Femur (tissue), 1 donor: Measurements from ENCODE around the gene AGRN.
A peak's percentile ranks its signal among the peaks of the same experiment; 100 is the strongest.
"Not testable (repeated sequence)": the region's sequence is repeated elsewhere in the genome, so short reads cannot be mapped to it uniquely, and the experiment has no call there.

Source experiments
- DNase-seq: peaks from one replicate; pipeline ENCODE4 v3.0.0-alpha.2; 2017

AGRN gene

DNA sequence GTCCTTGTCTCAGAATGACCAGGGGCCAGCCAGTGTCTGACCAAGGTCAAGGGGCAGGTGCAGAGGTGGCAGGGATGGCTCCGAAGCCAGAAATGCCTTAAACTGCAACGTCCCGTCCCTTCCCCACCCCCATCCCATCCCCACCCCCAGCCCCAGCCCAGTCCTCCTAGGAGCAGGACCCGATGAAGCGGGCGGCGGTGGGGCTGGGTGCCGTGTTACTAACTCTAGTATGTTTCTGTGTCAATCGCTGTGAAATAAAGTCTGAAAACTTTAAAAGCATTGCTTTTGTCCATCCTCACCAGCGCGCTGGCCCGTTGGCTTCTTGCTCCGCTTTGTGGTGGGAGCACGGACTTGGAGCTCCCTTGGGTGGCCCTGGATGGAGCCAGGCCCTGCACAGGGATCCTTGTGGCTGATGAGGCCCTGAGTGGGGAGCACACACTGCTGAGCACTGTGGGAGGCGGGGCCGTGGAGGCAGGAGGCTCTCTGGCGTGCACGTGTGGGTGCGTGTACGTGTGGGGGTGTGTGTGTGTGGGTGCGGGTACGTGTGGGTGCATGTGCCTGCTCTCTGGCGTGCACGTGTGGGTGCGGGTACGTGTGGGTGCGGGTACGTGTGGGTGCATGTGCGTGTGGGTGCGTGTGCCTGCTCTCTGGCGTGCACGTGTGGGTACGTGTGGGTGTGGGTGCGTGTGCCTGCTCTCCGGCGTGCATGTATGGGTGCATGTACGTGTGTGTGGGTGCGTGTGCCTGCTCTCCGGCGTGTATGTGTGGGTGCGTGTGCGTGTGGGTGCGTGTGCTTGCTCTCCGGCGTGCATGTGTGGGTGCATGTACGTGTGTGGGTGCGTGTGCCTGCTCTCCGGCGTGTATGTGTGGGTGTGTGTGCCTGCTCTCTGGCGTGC lies 36.2 kb downstream of the AGRN start:
- DNase-seq: no peak

DNA sequence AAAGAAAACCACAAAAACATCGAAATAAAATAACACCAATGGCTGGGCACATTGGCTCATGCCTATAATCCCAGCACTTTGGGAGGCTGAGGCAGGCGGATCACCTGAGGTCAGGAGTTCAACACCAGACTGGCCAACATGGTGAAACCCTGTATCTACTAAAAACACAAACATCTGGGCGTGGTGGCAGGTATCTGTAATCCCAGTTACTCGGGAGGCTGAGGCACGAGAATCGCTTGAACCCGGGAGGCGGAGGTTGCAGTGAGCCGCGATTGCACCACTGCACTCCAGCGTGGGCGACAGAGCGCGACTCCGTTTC lies 37.8 kb downstream of the AGRN start:
- DNase-seq: not testable (repeated sequence)

DNA sequence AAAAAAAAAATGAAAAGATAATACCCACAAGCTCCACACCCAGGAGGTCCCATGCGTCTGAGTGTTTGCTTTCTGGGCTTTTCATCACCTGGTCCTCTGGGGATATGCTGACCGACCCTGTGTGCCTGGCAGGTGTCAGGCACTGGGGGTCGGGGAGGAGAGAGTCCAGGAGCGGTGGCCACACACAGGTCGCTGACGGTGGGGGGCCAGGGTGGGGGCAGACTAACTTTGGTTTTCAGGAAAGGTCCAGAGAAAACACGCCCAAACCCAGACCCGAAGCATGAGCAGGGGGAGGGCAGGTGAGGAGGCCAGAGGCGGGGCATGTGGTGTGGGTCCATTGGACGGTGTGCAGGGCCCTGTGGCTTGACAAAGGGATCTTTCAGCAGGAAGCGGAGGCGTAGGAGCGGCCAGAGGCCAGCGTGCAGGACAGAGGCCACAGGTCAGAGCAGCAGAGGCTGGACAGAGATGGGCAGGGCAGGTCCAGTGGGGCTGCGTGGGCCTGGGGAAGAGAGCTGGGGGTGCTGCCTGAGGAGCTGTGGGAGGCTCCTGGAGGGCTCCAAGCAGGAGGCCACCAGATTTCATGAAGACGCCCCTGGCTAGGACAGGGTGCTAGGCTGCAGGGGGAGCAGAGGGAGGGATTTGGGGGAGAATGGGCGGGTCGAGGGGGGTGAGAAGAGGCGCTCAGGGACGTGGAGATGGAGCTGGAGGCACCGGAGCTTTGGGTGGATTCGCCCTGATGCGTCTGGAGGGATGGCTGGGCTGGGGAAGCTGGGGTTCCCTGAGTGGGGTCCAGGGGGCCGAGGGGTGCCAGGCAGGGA lies 38.4 kb downstream of the AGRN start:
- DNase-seq: no peak

DNA sequence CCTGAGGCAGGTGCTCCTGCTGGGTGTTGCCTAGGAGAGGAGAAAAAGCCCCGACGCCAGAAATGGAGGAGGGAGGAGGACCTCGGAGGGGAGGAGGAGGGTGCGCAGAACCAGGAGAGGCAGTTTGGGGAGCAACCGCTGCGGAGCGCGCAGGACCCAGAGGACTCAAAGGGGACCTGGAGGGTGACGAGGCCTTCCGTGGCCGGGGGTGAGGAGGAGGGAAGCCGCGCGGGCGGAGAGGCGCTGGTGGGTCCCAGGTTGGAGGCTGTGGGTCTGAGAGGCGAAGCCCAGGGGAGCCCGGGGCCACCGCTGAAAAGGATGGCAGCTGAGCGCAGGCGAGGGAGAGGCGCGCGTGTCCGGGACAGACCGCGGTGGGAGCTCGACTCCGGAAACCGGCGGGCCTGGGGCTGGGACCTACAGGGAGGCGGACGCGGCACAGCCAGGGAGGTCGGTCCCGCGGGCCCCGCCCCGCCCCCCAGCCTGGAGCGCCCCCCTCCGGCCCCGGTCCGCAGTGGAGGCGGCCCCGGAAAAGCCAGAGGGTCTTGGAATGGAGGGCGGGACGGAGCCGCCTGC lies 39.1 kb downstream of the AGRN start:
- DNase-seq: no peak

DNA sequence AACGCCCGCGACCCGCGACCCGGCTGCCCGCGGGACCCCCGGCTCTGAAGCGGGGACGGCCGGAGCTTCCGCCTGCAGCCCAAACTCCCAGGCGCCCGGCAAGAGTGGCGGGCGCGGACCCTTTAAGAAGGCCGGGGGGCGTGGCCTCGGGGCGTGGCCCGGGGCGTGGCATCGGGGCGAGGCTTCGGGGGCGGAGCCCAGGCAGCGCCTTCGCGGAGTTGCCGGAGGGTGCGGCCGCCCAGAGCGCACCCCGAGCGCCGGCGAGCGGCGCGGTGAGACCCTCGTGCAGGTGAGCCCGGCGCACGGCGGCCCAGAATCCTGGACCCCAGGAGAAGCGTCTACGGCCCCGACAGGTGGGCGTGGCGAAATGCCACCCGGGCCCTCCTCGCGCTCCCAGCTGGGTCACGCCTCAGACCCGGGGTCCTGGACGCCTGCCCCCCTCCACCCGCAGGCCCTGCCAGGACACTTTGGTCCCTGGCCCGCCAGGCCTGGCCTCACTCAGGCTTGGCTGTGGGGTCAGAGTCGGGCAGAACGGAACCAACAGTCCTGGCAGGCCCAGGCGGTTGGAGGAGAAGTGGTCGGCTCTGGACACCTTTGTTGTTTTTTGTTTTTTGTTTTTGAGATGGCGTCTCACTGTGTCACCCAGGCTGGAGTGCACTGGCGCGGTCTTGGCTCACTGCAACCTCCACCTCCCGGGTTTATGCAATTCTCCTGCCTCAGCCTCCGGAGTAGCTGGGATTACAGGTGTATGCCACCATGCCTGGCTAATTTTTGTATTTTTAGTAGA lies 39.8 kb downstream of the AGRN start:
- DNase-seq: peak; percentile 86

DNA sequence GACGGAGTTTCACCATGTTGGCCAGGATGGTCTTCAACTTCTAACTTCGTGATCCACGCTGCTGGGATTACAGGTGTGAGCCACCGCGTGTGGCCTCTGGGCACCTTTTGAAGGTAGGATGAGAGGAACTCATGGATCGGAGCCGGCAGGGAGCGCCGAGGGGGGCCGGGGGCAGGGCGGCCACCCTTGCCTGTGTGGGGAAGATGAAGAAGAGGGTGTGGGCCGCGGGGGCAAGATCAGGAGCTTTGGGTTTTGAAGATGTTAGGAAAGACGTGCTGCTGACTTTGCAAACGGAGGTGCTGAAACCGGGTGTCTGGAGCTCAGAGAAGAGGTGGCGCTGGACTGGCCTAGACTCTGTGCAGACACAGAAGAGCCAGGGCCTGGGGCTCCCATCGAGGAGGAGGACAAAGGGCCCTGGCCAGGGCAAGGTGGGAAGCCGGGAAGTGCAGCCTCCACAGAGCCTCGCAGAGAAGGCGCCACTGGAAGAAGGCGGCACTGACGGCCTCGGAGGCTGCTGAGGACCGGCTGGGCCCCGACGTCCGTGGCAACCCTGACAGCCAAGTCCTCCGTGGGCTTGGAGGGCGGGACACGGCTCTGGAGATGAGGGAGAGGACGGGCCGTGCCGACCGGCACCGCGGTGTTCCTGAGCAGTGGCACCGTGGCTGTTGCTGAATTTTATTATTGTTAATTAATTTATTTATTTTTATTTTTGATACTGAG lies 40.5 kb downstream of the AGRN start:
- no peak for DNase-seq

DNA sequence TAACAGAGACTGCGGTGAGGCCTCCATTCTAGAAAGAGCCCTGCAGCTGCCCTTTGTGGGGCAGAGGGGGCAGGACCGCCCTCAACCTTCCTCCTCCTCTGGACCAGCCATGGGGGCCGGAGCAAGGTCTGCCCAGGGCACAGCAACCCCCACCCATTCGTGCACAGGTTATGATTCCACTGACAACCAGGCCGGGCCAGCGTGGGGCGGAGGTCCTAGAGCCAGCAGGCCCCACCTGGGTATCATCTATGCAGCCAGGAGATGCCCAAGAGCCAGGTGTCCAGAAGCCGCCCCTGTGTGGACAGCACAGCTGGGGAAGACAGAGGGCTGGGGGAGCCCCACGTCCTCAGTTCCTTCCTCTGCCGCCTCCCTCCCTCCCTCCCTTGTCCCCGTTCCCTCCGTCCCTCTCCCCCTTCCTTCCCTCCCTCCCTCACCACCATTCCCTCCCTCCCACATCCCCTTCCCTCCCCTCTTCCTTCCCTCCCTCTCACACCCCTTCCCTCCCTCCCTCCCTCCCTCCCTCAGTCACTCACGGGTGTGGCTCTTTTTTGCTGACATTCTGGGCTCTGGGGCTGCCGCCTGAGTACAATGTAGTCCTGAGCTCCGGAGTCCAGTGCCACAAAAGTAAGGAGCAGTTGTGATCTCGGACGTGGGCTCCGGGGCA lies 41.9 kb downstream of the AGRN start:
- no peak for DNase-seq

DNA sequence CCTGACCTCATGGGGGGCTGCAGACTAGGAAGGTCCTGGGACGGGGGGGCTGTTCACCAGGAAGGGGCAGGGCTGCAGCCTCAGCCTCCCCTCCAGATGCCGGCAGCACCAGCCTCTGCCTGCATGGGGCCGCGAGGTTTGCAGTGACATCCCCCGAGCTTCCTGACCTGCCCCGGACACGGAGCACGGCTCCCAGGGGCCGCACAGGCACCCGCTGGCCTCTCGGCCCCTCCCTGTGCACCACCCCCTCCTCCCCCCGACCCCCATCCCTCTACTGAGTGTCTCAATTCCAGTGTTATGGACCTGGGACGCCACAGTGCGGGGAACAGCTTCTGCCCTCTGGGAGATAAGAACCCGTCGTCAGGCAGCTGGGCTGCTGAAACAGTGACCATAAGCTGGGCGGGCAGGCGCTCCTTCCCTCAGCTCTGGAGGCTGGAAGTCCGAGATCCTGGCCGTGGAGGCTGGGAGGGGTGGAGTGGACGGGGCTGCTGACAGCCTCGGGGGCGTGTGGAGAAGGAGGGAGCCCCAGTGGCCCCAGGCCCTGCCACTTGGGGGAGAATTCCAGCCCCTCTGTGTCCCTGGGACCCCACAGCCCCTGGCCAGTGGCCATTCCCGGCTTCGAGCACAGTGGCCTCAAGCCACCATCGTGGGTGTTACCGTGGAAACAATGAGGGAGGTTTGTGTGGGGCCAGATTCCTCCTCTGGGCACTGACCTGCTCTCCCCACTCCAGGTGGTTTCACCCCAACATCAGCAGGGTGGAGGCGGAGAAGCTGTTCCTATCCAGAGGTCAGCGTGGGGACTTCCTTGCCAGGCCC lies 42.6 kb downstream of the AGRN start:
- DNase-seq: no peak

DNA sequence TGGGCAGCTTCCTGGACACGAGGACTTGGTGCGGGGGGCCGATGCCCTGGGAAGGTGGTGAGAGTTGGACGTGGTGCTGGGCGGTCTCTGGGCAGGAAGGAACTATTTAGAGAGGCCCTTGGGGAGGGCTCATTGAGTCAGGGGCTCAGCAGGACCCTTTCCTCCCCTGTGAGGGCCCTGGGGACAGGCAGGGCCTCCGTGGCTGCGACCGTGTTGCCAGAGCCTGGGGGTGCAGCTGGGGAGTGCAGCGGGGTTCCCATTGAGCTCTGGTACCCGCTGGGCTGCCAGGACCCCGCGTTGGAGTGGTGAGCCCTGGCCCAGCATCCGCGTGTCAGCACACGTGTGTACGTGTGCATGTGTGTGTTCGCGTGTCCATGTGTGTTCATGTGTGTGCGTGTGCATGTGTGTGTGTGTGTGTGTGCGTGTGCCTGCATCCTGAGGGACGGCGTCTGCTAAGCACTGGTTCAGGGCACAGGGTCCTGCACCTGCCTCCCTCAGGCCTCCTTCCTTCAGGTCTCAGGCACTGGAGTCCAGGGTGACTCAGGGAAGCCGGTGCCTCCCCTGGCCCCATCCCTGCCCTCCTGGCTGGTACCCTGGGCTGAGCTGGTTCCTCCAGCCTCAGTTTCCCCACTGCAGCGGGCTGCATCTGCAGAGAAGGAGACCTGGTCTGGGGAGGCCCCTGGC lies 43.5 kb downstream of the AGRN start:
- no peak for DNase-seq

DNA sequence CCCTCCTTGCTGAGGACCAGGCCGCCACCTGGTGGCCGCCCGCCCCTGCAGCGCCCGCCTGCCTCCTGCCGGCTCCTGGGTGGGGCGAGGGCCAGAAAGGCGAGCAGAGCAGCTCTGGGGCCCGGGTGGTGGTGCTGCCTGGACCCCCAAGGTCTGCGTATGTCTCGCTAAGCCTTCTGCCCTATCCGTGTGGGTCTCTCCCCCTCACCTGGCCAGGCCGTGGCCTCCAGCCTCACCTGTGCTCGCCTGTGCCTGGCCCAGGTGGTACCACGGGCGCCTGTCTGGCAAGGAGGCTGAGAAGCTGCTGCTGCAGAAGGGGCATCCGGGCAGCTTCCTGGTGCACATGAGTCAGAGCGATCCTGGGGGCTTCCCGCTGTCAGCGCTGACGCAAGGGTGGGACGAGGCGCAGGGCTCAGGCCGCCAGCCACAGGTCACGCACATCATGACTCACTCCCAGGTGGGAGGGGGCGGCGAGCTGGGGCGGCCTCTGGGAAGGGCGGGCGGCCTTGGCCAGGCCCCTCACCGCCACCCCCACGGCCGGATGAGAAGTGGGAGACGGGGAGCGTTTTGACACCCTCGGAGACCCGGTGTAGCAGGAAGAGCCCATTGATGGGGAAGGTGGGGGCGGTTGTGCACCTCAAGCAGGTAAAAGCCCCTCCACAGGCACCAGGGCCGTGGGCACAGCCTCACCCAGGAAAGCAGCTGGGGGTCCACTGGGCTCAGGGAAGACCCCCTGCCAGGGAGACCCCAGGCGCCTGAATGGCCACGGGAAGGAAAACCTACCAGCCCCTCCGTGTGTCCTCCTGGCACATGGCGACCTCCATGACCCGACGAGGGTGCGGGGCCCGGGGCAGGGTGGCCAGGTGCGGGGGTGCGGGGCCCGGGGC lies 44.3 kb downstream of the AGRN start:
- peak; percentile 64 for DNase-seq

DNA sequence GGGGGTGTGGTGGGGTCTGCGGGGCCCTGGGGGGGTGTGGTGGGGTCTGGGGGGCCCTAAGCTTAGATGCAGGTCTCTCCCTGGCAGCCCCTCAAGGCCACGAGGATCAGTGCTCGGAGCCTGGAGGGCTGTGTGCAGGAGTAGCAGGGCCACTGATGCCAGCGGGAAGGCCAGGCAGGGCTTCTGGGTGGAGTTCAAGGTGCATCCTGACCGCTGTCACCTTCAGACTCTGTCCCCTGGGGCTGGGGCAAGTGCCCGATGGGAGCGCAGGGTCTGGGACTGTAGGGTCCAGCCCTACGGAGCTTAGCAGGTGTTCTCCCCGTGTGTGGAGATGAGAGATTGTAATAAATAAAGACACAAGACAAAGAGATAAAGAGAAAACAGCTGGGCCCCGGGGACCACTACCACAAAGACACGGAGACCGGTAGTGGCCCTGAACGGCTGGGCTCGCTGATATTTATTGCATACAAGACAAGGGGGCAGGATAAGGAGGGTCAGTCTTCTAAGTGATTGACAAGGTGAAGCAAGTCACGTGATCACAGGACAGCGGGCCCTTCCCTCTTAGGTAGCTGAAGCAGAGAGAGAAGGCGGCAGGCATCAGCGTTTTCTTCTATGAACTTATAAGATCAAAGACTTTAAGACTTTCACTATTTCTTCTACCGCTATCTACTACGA lies 45.5 kb downstream of the AGRN start:
- DNase-seq: no peak

DNA sequence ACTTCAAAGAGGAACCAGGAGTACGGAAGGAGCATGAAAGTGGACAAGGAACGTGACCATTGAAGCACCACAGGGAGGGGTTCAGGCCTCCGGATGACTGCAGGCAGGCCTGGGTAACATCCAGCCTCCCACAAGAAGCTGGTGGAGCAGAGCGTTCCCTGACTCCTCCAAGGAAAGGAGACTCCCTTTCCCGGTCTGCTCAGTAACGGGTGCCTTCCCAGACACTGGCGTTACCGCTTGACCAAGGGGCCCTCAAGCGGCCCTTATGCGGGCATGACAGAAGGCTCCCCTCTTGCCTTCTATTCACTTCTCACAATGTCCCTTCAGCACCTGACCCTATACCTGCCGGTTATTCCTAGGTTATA lies 46.0 kb downstream of the AGRN start:
- not testable (repeated sequence) for DNase-seq

DNA sequence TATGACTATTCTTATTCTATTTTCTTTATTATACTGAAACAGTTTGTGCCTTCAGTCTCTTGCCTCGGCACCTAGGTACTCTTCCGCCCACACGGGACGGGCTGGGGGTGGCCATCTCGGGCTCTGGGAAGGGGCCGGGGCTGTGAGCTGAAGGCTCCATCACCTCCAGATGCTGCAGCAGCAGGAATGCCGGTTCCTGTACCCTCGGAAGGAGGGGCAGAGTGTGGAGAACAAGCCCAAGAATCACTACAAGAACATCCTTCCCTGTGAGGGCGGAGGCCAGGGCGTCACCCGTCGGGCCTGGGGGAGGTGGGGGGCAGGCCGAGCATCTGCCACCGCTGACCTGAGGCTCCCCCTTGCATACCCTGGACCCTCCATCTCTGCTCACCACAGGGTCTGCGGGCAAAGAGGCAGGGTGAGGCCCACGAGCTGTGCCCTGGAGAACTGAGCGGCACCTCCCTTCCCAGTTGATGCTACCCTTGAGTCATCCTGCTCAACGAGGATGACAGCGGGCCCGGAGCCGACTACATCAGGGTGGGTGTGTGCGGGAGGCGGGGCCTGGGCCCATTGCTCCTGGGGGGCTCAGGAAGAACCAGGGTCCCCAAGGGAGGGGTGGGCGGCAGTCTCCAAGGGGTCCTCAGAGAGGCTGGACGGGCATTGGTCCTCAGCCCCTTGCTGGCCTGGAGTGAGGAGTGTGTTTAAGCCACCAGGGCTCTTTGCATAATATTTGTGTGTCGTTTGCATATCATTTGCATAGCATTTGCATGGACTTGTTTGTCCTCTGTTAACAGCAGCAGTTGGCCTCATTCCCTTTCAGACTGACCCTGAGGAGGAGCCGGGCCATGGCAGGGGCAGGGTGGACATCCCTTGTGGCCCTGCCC lies 46.7 kb downstream of the AGRN start:
- DNase-seq: no peak

DNA sequence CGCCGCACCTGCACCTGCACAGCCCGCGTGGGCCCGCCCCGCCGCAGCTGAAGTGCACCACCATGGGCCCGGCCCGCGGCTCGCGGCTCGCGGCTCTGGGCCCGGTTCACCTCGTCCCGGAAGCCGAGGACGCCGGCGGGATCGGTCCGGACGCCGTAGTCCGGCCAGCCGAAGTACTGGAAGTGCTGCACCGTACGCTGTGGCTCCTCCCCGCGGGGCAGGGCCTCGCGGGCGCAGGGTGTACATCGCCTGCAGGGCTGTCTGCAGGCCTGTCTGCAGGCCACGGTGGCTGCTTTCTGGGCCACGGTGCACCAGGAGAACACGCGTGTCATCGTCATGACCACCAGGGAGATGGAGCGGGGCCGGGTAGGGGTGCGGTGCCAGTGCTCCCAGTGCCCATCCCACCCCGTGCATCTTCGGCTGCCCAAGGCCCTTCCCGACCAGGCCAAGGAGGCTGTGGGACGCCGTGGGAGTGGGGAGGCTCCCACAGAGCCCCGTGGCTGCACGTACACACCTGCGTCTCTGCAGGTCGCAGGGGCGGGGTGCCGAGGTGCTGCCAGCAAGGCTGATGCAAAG lies 47.5 kb downstream of the AGRN start:
- no peak for DNase-seq

DNA sequence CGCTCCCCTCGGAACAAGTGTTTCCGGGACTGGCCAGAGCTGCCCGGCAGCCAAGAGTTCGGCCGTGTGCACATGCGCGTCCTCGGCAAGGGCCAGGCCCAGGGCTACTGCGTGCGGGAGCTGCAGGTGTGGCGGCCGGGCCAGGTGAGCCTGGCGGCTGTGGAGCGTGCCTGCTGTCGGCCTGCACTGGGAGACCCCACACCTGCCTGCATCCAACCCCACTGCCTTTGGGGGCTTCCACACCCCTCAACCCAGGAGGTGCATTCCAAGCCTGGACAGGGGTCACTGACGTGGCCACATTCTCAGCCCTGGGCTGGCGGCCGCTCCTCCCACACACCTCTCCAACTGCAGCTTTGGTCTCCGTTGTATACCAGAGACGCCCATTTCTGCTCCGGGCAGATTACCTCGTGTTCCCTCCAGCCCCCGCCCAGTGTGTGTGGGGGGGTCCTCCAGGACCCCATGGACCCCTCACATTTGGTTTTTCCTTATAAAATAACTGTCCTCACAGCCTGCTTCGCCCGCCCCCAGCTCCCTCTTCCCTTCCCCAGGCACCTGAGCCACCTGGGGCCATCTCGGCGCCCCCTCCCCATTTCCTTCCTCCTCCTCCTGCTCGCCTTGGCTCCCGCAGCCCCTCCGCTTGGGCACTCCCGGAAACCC lies 48.1 kb downstream of the AGRN start:
- DNase-seq: no peak

DNA sequence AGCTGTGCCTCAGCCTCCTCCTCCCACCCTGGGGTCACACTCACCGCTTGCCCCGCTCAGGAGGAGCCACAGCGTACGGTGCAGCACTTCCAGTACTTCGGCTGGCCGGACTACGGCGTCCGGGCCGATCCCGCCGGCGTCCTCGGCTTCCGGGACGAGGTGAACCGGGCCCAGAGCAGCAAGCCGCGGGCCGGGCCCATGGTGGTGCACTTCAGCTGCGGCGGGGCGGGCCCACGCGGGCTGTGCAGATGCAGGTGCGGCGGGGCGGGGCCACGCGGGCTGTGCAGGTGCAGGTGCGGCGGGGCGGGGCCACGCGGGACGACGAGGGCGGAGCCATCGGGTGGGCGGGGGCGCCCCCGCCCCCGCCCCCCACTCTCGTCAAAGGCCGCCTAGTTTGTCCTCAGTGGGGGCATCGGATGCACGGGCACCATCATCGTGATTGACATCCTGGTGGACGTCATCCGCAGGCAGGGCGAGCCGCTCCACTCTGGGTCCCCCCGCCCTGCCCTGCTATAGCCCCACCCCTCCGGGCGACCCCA lies 48.7 kb downstream of the AGRN start:
- no peak for DNase-seq
